PC-9 (cell line): ENCODE measurements around the gene METTL17.

Experiments used
- EZH2 ChIP-seq: fragments of 200-600 bp; sonication (generic); IDR thresholded peaks from 2 replicates; pipeline ENCODE4 v1.8.0; 2017; ENCODE audit warnings: antibody characterized with exemption, low read depth
- TF ChIP-seq, protein P1 (sequence below): fragments of 200-600 bp; sonication (generic); conservative IDR thresholded peaks from 2 replicates; pipeline ENCODE4 v1.6.1; 2017; ENCODE audit warnings: mixed run types, antibody characterized with exemption, mild to moderate bottlenecking, moderate library complexity

DNA sequence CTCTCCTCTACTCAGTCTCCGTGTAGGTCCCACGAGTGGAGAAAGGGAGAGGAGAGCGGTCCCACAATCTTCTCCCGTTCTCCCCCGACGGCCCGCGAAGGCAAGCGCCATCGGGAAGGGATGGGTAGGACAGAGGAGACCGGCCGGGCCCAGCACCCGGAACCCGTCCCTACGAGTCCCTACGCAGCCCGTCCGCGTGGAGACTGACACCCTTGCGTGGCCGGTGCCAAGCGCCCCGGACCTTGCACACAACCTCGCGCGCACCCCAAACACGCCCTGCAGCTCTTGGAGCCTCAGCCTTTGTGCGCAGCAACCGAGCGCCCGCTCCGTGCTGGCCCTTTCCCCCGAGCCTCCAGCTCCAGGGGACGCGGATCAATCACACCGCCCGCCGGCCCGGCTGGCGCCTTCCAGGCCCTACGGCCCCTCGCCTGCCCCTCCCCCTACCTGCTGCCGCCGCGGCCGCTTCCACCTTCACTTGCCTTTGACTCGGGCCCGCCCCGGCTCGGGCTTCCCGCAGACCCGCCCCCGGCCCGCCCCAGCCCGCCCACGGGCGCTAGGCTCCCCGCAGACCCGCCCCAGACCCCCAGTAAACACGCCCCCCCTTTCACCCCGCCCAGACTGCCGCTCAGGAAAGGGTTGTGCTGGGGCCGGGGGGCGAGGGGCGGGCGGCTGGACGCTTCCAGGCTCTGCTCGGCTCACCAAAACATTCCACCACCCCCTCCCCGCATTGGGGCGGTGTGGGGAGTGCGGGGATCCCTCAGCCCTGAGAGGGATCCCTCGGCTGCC lies 35.0 kb downstream of the METTL17 start, which contains the start of gene NDRG2:
- no peak for TF ChIP-seq EZH2
- TF ChIP-seq, protein P1, sequence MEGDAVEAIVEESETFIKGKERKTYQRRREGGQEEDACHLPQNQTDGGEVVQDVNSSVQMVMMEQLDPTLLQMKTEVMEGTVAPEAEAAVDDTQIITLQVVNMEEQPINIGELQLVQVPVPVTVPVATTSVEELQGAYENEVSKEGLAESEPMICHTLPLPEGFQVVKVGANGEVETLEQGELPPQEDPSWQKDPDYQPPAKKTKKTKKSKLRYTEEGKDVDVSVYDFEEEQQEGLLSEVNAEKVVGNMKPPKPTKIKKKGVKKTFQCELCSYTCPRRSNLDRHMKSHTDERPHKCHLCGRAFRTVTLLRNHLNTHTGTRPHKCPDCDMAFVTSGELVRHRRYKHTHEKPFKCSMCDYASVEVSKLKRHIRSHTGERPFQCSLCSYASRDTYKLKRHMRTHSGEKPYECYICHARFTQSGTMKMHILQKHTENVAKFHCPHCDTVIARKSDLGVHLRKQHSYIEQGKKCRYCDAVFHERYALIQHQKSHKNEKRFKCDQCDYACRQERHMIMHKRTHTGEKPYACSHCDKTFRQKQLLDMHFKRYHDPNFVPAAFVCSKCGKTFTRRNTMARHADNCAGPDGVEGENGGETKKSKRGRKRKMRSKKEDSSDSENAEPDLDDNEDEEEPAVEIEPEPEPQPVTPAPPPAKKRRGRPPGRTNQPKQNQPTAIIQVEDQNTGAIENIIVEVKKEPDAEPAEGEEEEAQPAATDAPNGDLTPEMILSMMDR: no peak
